Glutamatergic neuron (in vitro differentiated cells): ENCODE data around the gene PPP2R1A. TPM values are rescaled to one million over a fixed set of nuclear protein-coding genes. Genes with fewer than 3 reads are reported as not detected.
"Not testable (repeated sequence)": the region's sequence is repeated elsewhere in the genome, so short reads cannot be mapped to it uniquely, and the experiment has no call there.

Source experiments
- DNase-seq: peaks from one replicate; pipeline ENCODE4 v3.0.0; 2022
- H3K27ac Mint-ChIP-seq: one replicate; pipeline ENCODE4 v1.8.0; 2020; ENCODE audit warnings: mild to moderate bottlenecking, mixed read lengths, inconsistent platforms; ENCODE audit not compliant: unreplicated experiment
- H3K27me3 Mint-ChIP-seq: one replicate; pipeline ENCODE4 v1.8.0; 2020; ENCODE audit warnings: mild to moderate bottlenecking, moderate library complexity, mixed read lengths, inconsistent platforms; ENCODE audit not compliant: unreplicated experiment
- H3K36me3 Mint-ChIP-seq: one replicate; pipeline ENCODE4 v1.8.0; 2020; ENCODE audit warnings: mild to moderate bottlenecking, mixed read lengths, inconsistent platforms; ENCODE audit not compliant: unreplicated experiment
- H3K4me1 Mint-ChIP-seq: one replicate; pipeline ENCODE4 v1.8.0; 2020; ENCODE audit warnings: mild to moderate bottlenecking, low read depth, mixed read lengths, inconsistent platforms; ENCODE audit not compliant: unreplicated experiment
- H3K4me3 Mint-ChIP-seq: one replicate; pipeline ENCODE4 v1.8.0; 2020; ENCODE audit warnings: mild to moderate bottlenecking, mixed read lengths, inconsistent platforms; ENCODE audit not compliant: unreplicated experiment
- H3K9me3 Mint-ChIP-seq: one replicate; pipeline ENCODE4 v1.8.0; 2020; ENCODE audit warnings: mild to moderate bottlenecking, moderate library complexity, mixed read lengths, inconsistent platforms; ENCODE audit not compliant: unreplicated experiment
- CTCF ChIP-seq: fragments of 200-600 bp; sonication (generic); IDR thresholded peaks from one replicate; pipeline ENCODE4 v1.5.0; 2021; ENCODE audit not compliant: partially characterized antibody, unreplicated experiment
- total RNA-seq: library from RNA; stranded (reverse); fragmentation: NEBNext Ultra II Directional; extraction: Animal tissue kit (Norgen Biotek cat#: 25700); gene quantifications from one replicate; pipeline ENCODE4 v1.2.1, GENCODE V29; 2021; ENCODE audit not compliant: unreplicated experiment

The PPP2R1A gene
- total RNA-seq, 1 donor from 2014 or later, result 311 TPM

GRCh38 chr19:52198678-52199077 lies 8.8 kb downstream of the PPP2R1A start:
- H3K27ac Mint-ChIP-seq, result peak overlapping the region; percentile 33
- no peak for DNase-seq
- H3K9me3 Mint-ChIP-seq, result peaks cover 3% of the 10 kb centered on the region
- H3K4me1 Mint-ChIP-seq, result peaks cover 6% of the 10 kb centered on the region
- no peak for TF ChIP-seq CTCF
- H3K36me3 Mint-ChIP-seq, result peaks cover 4% of the 10 kb centered on the region
- no peaks in the 10 kb centered on the region for H3K27me3 Mint-ChIP-seq
- no peak overlapping the region for H3K4me3 Mint-ChIP-seq

- no peak for TF ChIP-seq CTCF
- Mint-ChIP-seq H3K27ac (peak overlapping the region; percentile 54), H3K4me1 (peaks cover 6% of the 10 kb centered on the region), H3K36me3 (no peaks in the 10 kb centered on the region), H3K27me3 (peaks cover 4% of the 10 kb centered on the region), H3K9me3 (peaks cover 5% of the 10 kb centered on the region), H3K4me3 (no peak overlapping the region)
- no peak for DNase-seq
These were observed 10.2 kb downstream of the PPP2R1A start for GRCh38 chr19:52200044-52200443.

- not testable (repeated sequence) for H3K4me1 Mint-ChIP-seq, DNase-seq, H3K36me3 Mint-ChIP-seq, H3K27me3 Mint-ChIP-seq, H3K4me3 Mint-ChIP-seq, H3K27ac Mint-ChIP-seq, H3K9me3 Mint-ChIP-seq
These were observed 11.0 kb downstream of the PPP2R1A start for GRCh38 chr19:52200755-52201391.

GRCh38 chr19:52206481-52206880 lies 16.6 kb downstream of the PPP2R1A start:
- TF ChIP-seq CTCF, result no peak
- no peak overlapping the region for H3K4me3 Mint-ChIP-seq
- no peak overlapping the region for H3K27ac Mint-ChIP-seq
- no peak for DNase-seq
- H3K36me3 Mint-ChIP-seq, result peaks cover 5% of the 10 kb centered on the region
- H3K4me1 Mint-ChIP-seq, result no peaks in the 10 kb centered on the region
- H3K9me3 Mint-ChIP-seq, result peaks cover 8% of the 10 kb centered on the region
- peaks cover 6% of the 10 kb centered on the region for H3K27me3 Mint-ChIP-seq

- Mint-ChIP-seq H3K36me3 (peaks cover 14% of the 10 kb centered on the region), H3K27ac (no peak overlapping the region), H3K9me3 (peaks cover 9% of the 10 kb centered on the region), H3K4me1 (no peaks in the 10 kb centered on the region), H3K4me3 (no peak overlapping the region), H3K27me3 (peaks cover 12% of the 10 kb centered on the region)
- TF ChIP-seq CTCF, result no peak
- no peak for DNase-seq
These were observed 21.4 kb downstream of the PPP2R1A start for GRCh38 chr19:52211203-52211602.
